CD8-positive, alpha-beta memory T cell (primary cell): ENCODE measurements around the gene DIPK1A. TPM values are rescaled to one million over a fixed set of nuclear protein-coding genes. Genes with fewer than 3 reads are reported as not detected.
A peak's percentile ranks its signal among the peaks of the same experiment; 100 is the strongest.

ENCODE experiments used
- CTCF ChIA-PET: fragments of 350-600 bp; sonication (Branson Sonifier 250); formaldehyde crosslinking; loops from one replicate; lab custom pipeline; 2021; ENCODE audit warnings: antibody characterized with exemption; lab: Charles Lee
- POLR2A ChIA-PET: fragments of 350-600 bp; sonication (Branson Sonifier 250); formaldehyde crosslinking; loops from one replicate; lab custom pipeline; 2021; ENCODE audit warnings: antibody characterized with exemption; lab: Charles Lee
- DNase-seq, 5 donors: peaks; one replicate each; pipeline versions ENCODE4 v3.0.0 to v3.0.0-alpha.2; 2020 to 2022; ENCODE audit warnings: mixed read lengths in 1 of 5
- H3K27ac ChIP-seq: one replicate; pipeline ENCODE4 v1.7.0; 2013; ENCODE audit warnings: low read depth, mild to moderate bottlenecking, low read length, moderate library complexity
- H3K27me3 ChIP-seq: 2 replicates; pipeline ENCODE4 v1.7.0; 2013; ENCODE audit warnings: low read length, mild to moderate bottlenecking; ENCODE audit not compliant: insufficient read depth, poor library complexity, severe bottlenecking
- H3K36me3 ChIP-seq: 2 replicates; pipeline ENCODE4 v1.7.0; 2013; ENCODE audit warnings: mild to moderate bottlenecking, low read length, moderate library complexity; ENCODE audit not compliant: insufficient read depth
- H3K4me1 ChIP-seq: 2 replicates; pipeline ENCODE4 v1.7.0; 2013; ENCODE audit warnings: mild to moderate bottlenecking, low read length, moderate library complexity; ENCODE audit not compliant: insufficient read depth
- H3K4me3 ChIP-seq: 2 replicates; pipeline ENCODE4 v1.7.0; 2013; ENCODE audit warnings: mild to moderate bottlenecking, low read length
- H3K9me3 ChIP-seq: 2 replicates; pipeline ENCODE4 v1.7.0; 2013; ENCODE audit warnings: mild to moderate bottlenecking, low read length
- H3K27ac Mint-ChIP-seq, 8 donors: one replicate each; pipeline ENCODE4 v1.8.0; 2020 to 2021; ENCODE audit warnings: mixed read lengths in 8 of 8, mild to moderate bottlenecking in 6 of 8, inconsistent platforms in 3 of 8, moderate library complexity in 3 of 8
- H3K27me3 Mint-ChIP-seq, 2 donors: one replicate each; pipeline ENCODE4 v1.8.0; 2020 to 2021; ENCODE audit warnings: mixed read lengths in 2 of 2, mild to moderate bottlenecking in 1 of 2, moderate library complexity in 1 of 2
- H3K36me3 Mint-ChIP-seq, 3 donors: one replicate each; pipeline ENCODE4 v1.8.0; 2020 to 2021; ENCODE audit warnings: mixed read lengths in 3 of 3, inconsistent platforms in 1 of 3, mild to moderate bottlenecking in 1 of 3
- H3K4me1 Mint-ChIP-seq, 3 donors: one replicate each; pipeline ENCODE4 v1.8.0; 2020 to 2021; ENCODE audit warnings: mixed read lengths in 3 of 3, inconsistent platforms in 1 of 3, mild to moderate bottlenecking in 1 of 3
- H3K4me3 Mint-ChIP-seq, 7 donors: one replicate each; pipeline ENCODE4 v1.8.0; 2020 to 2021; ENCODE audit warnings: mixed read lengths in 7 of 7, mild to moderate bottlenecking in 6 of 7, moderate library complexity in 4 of 7, inconsistent platforms in 2 of 7
- H3K9me3 Mint-ChIP-seq, 5 donors: one replicate each; pipeline ENCODE4 v1.8.0; 2020 to 2022; ENCODE audit warnings: mixed read lengths in 5 of 5, mild to moderate bottlenecking in 3 of 5, moderate library complexity in 2 of 5, inconsistent platforms in 1 of 5
- polyA plus RNA-seq: library from polyadenylated mRNA; unstranded; fragments of 300-500 nt; fragmentation: Illumina TruSeq; gene quantifications from one replicate; pipeline ENCODE4 v1.2.3, GENCODE V29; 2021
- total RNA-seq, 2 experiments: library from RNA; stranded (reverse); gene quantifications; one replicate each; pipeline ENCODE4 v1.2.3, GENCODE V29; 2021

Gene DIPK1A
- total and polyA plus RNA-seq, 3 experiments from 2014 or later = 10.9 to 15.7 (median 12.9) TPM

DNA sequence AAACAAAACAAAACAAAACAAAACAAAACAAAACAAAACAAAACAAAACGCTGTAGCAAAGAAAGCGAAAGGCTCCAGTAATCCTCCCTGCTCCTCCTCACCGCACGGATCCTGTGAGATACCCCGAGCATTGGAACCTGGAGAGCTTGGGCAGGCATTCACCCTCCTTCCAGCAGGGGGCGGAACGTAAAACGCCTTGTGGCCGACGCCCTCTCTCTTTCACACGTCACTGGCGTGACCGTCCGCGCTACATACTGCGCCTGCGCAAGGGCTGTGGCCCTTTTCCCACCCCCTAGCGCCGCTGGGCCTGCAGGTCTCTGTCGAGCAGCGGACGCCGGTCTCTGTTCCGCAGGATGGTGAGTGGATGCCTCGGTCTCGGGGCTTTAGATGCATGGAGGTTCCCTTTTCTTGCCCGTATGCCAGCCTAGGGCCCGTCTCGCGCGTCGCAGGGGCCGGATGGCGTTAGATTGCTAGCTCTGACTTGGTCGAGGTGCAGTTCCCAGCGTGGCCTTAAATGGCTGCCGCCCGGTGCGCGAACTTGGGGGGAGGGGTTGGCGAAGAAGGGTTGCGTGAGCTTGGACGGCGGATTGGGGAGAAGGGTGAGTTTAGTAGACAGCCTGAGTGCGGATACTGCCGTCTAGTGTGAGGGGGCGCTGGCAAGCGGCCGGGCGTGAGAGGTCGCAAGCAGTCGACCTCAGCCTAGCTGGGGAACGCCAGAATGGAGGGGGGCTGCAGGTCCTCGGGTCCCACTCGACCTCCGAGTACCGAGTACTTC lies 129.3 kb downstream of the DIPK1A start, which contains the start of gene RPL5:
TSS of gene RPL5 (plus strand) at position 279 of the 775 bp plus-strand sequence. CDS start at position 354, 75 bp downstream.
- Mint-ChIP-seq H3K36me3 (peaks cover 4 to 50% (median 16%) of the 10 kb centered on the region in 3 donors), H3K4me1 (peaks cover 45 to 56% (median 49%) of the 10 kb centered on the region in 3 donors), H3K27ac (peak within 1 kb of the TSS; percentile 94 to 100 (median 98)), H3K9me3 (peaks cover 0 to 1% (median 0%) of the 10 kb centered on the region in 5 donors), H3K27me3 (peaks cover 0 to 2% of the 10 kb centered on the region in 2 donors), H3K4me3 (peak within 1 kb of the TSS; percentile 93 to 99 (median 98))
- peak within 1 kb of the TSS; percentile 90 for H3K27ac ChIP-seq
- DNase-seq = peak; percentile 95 to 99 (median 98)
- no peaks in the 10 kb centered on the region for H3K27me3 ChIP-seq
- H3K36me3 ChIP-seq = peaks cover 30% of the 10 kb centered on the region
- ChIA-PET CTCF (interaction anchor here (0.9 to 2.4 kb wide), 26 partner anchors 10 to 751 kb away, joined by 3 to 27 read pairs (median 4); partner anchors contain the start of genes BTBD8, DIPK1A, DR1 and EVI5), POLR2A (interaction anchor here (0.6 to 2.3 kb wide), 13 partner anchors 10 to 1811 kb away, joined by 3 to 40 read pairs (median 3); partner anchors contain the start of genes ABCD3, DIPK1A, EVI5 and ZNF644)
- H3K4me3 ChIP-seq = peak within 1 kb of the TSS; percentile 69
- H3K4me1 ChIP-seq = peaks cover 44% of the 10 kb centered on the region
- H3K9me3 ChIP-seq = no peaks in the 10 kb centered on the region

DNA sequence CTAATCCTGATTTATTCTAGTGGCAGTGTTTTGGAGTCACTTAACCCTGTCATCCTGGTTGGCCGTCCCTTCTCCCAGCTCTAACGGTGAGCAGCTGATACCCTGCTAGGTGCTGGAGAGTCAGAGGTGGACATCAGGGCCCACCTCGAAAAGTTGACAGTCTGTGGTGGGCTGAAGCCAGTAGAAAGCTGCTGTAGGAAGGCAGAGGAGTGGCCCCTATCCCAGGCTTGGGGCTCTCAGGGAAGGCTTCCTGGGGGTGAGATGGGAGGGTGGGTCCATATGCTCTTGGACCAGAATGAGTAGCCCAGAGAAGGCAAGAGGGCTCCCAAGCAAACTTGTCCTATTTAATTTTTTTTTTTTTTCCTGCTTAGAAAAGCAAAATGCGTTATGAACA lies 129.9 kb downstream of the DIPK1A start:
- Histone ChIP-seq H3K27ac (no peak overlapping the region), H3K36me3 (peaks cover 24% of the 10 kb centered on the region), H3K4me3 (peak overlapping the region; percentile 69), H3K9me3 (no peaks in the 10 kb centered on the region), H3K4me1 (peaks cover 38% of the 10 kb centered on the region), H3K27me3 (no peaks in the 10 kb centered on the region)
- peaks cover 0 to 2% of the 10 kb centered on the region in 2 donors for H3K27me3 Mint-ChIP-seq
- ChIA-PET POLR2A (interaction anchor here (0.7 to 2.3 kb wide), 10 partner anchors 11 to 1810 kb away, joined by 3 to 40 read pairs (median 3); partner anchors contain the start of genes ABCD3, DIPK1A and ZNF644), CTCF (interaction anchor here (1.0 to 2.4 kb wide), 17 partner anchors 10 to 751 kb away, joined by 3 to 27 read pairs (median 4); partner anchors contain the start of genes BTBD8, DIPK1A and DR1)
- peaks cover 0 to 1% (median 0%) of the 10 kb centered on the region in 5 donors for H3K9me3 Mint-ChIP-seq
- H3K27ac Mint-ChIP-seq = peak overlapping the region in 7 of 8 donors; percentile 97 to 100 (median 98)
- peaks cover 4 to 44% (median 15%) of the 10 kb centered on the region in 3 donors for H3K36me3 Mint-ChIP-seq
- peaks cover 40 to 50% (median 44%) of the 10 kb centered on the region in 3 donors for H3K4me1 Mint-ChIP-seq
- DNase-seq = no peak
- peak overlapping the region; percentile 45 to 99 (median 98) for H3K4me3 Mint-ChIP-seq

DNA sequence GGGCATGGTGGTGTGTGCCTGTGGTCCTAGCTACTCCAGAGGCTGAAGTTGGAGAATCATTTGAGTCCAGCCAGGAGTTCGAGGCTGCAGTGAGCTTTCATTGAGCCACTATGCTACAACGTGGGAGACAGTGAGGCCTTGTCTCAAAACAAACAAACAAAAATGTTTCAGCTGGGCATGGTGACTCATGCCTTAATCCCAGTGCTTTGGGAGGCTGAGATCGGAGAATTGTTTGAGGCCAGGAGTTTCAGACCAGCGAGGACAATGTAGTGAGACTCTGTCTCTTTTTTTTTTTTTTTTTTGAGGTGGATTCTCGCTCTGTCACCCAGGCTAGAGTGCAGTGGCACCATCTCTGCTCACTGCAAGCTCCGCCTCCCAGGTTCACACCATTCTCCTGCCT lies 134.5 kb downstream of the DIPK1A start:
- Mint-ChIP-seq H3K27ac (no peak overlapping the region), H3K4me1 (peaks cover 0 to 5% (median 1%) of the 10 kb centered on the region in 3 donors), H3K27me3 (peaks cover under 1 to 4% of the 10 kb centered on the region in 2 donors), H3K9me3 (no peaks in the 10 kb centered on the region), H3K4me3 (no peak overlapping the region), H3K36me3 (peaks cover 0 to under 1% (median 0%) of the 10 kb centered on the region in 3 donors)
- H3K36me3 ChIP-seq = no peaks in the 10 kb centered on the region
- no peak for DNase-seq
- peaks cover 5% of the 10 kb centered on the region for H3K4me1 ChIP-seq
- POLR2A ChIA-PET = no interaction called here
- H3K4me3 ChIP-seq = no peak overlapping the region
- H3K27ac ChIP-seq = no peak overlapping the region
- H3K27me3 ChIP-seq = no peaks in the 10 kb centered on the region
- CTCF ChIA-PET = no interaction called here
- no peaks in the 10 kb centered on the region for H3K9me3 ChIP-seq

DNA sequence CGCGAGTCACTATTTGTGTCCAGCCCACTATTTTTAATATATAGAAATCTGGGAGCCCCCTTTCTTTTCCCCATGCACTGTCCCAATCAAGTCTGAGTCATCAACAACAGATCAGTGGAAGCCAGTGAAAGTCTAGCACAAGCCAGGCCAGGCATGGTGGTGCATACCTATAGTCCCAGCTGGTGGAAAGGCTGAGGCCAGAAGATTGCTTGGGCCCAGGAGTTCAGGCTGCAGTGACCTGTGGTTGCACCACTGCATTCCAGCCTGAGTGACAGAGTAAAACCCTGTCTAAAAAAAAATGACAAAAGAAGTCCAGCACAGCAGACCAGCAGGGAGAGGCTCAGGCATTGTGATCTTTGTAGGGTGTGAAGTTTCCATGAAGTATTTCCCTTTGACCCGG lies 138.4 kb downstream of the DIPK1A start:
- Mint-ChIP-seq H3K36me3 (no peaks in the 10 kb centered on the region), H3K27me3 (peaks cover 6 to 10% of the 10 kb centered on the region in 2 donors), H3K9me3 (no peaks in the 10 kb centered on the region), H3K27ac (no peak overlapping the region), H3K4me3 (no peak overlapping the region), H3K4me1 (no peaks in the 10 kb centered on the region)
- DNase-seq = no peak
- no peak overlapping the region for H3K27ac ChIP-seq
- no peaks in the 10 kb centered on the region for H3K27me3 ChIP-seq
- H3K9me3 ChIP-seq = no peaks in the 10 kb centered on the region
- CTCF ChIA-PET = no interaction called here
- no peaks in the 10 kb centered on the region for H3K4me1 ChIP-seq
- POLR2A ChIA-PET = no interaction called here
- H3K4me3 ChIP-seq = no peak overlapping the region
- H3K36me3 ChIP-seq = no peaks in the 10 kb centered on the region

DNA sequence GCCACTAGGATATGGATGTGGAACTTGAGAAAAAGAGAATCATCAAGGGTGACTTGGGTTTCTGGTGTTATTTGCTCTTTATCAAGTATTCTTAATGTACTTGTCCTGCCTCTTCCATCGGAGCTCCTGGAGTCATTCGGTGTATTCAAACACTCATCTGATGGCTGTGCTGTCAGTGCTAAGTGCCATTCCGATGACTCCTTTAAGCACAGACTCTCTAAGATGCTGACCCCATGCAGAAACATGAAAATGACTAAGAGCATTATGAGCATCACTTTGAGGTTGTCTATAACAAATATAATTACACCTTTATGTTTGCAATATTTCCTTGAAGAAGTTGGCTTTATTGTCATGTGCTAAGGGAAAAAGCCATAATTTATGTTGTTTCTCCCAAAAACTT lies 140.7 kb downstream of the DIPK1A start:
- Mint-ChIP-seq H3K9me3 (no peaks in the 10 kb centered on the region), H3K4me1 (no peaks in the 10 kb centered on the region), H3K4me3 (no peak overlapping the region), H3K36me3 (no peaks in the 10 kb centered on the region), H3K27ac (no peak overlapping the region), H3K27me3 (peaks cover 9 to 22% of the 10 kb centered on the region in 2 donors)
- no peaks in the 10 kb centered on the region for H3K4me1 ChIP-seq
- POLR2A ChIA-PET = no interaction called here
- no peak overlapping the region for H3K27ac ChIP-seq
- no peak for DNase-seq
- no peaks in the 10 kb centered on the region for H3K36me3 ChIP-seq
- CTCF ChIA-PET = no interaction called here
- H3K27me3 ChIP-seq = no peaks in the 10 kb centered on the region
- no peak overlapping the region for H3K4me3 ChIP-seq
- H3K9me3 ChIP-seq = no peaks in the 10 kb centered on the region

DNA sequence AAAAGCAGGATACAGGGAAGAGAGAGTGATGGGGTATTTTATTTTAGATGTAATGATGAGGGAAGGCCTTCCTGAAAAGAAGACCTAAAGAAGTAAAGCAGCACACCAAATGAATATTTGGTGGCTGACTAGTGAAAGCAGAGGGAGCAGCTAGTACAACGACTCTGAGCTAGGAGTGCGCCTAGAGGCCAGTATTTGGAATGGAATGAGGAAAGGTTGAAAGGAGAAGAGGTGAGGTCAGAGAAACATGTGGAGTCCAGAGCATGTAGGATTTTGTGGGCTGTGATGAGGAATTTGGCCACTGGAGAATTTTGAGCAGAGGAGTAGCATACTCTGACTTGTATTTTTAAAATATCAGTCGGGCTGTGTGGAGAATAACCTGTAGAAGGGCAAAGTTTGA lies 141.2 kb downstream of the DIPK1A start:
- ChIA-PET POLR2A (no interaction called here), CTCF (no interaction called here)
- Histone ChIP-seq H3K36me3 (no peaks in the 10 kb centered on the region), H3K9me3 (no peaks in the 10 kb centered on the region), H3K27me3 (no peaks in the 10 kb centered on the region), H3K4me1 (no peaks in the 10 kb centered on the region), H3K4me3 (no peak overlapping the region), H3K27ac (no peak overlapping the region)
- H3K4me1 Mint-ChIP-seq = no peaks in the 10 kb centered on the region
- H3K9me3 Mint-ChIP-seq = no peaks in the 10 kb centered on the region
- H3K36me3 Mint-ChIP-seq = no peaks in the 10 kb centered on the region
- H3K27me3 Mint-ChIP-seq = peaks cover 10 to 22% of the 10 kb centered on the region in 2 donors
- no peak overlapping the region for H3K27ac Mint-ChIP-seq
- H3K4me3 Mint-ChIP-seq = no peak overlapping the region
- no peak for DNase-seq

DNA sequence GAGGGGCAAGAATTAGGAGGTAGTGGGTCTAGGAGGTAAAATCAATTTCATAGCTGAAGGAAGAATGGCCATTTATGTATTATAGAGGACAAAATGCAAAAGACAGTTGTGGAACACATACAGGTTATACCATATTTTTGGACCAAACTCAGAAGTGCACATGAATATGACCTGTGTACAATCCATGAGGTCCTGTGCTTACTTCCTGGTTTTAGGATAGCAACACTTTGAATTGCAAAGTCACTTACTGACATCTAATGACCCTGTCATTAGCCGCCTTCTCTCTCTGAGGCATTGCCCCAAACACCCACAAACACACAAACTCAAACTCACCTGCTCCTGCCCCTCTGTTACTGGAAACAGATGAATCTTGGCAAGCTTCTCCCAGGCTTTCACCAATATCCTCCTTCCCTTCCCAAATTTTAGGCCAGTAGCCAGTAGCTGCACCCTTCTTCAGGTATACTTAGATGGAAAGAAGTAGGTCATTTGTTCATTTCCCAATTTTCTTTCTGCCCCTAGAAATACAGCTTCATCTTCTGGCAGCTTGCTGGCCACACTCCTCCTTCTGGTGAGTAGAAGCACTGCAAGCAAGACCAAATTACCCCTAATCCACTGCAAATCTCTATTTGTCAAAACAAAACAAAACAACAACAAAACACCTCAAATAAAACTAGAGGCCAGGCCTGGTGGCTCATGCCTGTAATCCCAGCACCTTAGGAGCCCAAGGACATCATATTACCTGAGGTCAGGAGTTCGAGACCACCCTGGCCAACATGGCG lies 143.1 kb downstream of the DIPK1A start:
- ChIA-PET POLR2A (interaction anchor here (1.1 kb wide), 1 partner anchor 13 kb away, joined by 4 read pairs; the partner anchor contains the start of gene RPL5), CTCF (interaction anchor here (0.8 to 3.7 kb wide), 5 partner anchors 10 to 72 kb away, joined by 3 to 26 read pairs (median 7); partner anchors contain the start of genes EVI5 and RPL5)
- Histone ChIP-seq H3K9me3 (no peaks in the 10 kb centered on the region), H3K36me3 (no peaks in the 10 kb centered on the region), H3K4me1 (no peaks in the 10 kb centered on the region), H3K27ac (no peak overlapping the region), H3K4me3 (no peak overlapping the region), H3K27me3 (no peaks in the 10 kb centered on the region)
- Mint-ChIP-seq H3K9me3 (no peaks in the 10 kb centered on the region), H3K4me1 (no peaks in the 10 kb centered on the region), H3K27ac (no peak overlapping the region), H3K4me3 (no peak overlapping the region), H3K36me3 (no peaks in the 10 kb centered on the region), H3K27me3 (peaks cover 11 to 29% of the 10 kb centered on the region in 2 donors)
- DNase-seq = no peak
